HepG2 (cell line): Measurements from ENCODE around the gene FZD7.

Source experiments
- BHLHE40 ChIP-seq: IDR thresholded peaks from 2 replicates; pipeline ENCODE4 v1.6.1; 2011; ENCODE audit warnings: low read length, improper control_type of control experiment
- HNRNPLL ChIP-seq: fragments of 200-400 bp; formaldehyde crosslinking; IDR thresholded peaks from 2 replicates; pipeline ENCODE4 v1.6.1; 2017; ENCODE audit warnings: mild to moderate bottlenecking, low read depth, low read length; ENCODE audit not compliant: poor library complexity, severe bottlenecking
- MXI1 ChIP-seq: IDR thresholded peaks from 3 replicates; pipeline ENCODE4 v1.6.1; 2012; ENCODE audit warnings: low read depth, low read length, inconsistent platforms, borderline replicate concordance
- RFX3 ChIP-seq: IDR thresholded peaks from 2 replicates; pipeline ENCODE4 v1.6.1; 2016; ENCODE audit warnings: missing biosample characterization, missing genetic modification reagents
- SMARCC2 ChIP-seq: fragments of 450-650 bp; IDR thresholded peaks from 2 replicates; pipeline ENCODE4 v1.6.1; 2017; ENCODE audit warnings: antibody characterized with exemption, mild to moderate bottlenecking
- SMC3 ChIP-seq: IDR thresholded peaks from 2 replicates; pipeline ENCODE4 v1.6.1; 2011; ENCODE audit warnings: low read length, improper control_type of control experiment
- ZFP1 ChIP-seq: IDR thresholded peaks from 2 replicates; pipeline ENCODE4 v1.6.1; 2016
- ZNF792 ChIP-seq: IDR thresholded peaks from 2 replicates; pipeline ENCODE4 v1.6.1; 2016
- TF ChIP-seq, protein P1 (sequence below), 2 experiments: fragments of 450-650 bp in 1 of 2; sonication (generic) in 1 of 2; formaldehyde crosslinking; IDR thresholded peaks; 2 replicates each; pipeline versions ENCODE4 v1.5.0 to v1.8.0; 2020 to 2022; ENCODE audit warnings: mild to moderate bottlenecking in 1 of 2, missing genetic modification reagents in 1 of 2
- TF ChIP-seq, protein P2 (sequence below): sonication (generic); formaldehyde crosslinking; IDR thresholded peaks from 2 replicates; pipeline ENCODE4 v1.5.1; 2020; ENCODE audit warnings: missing genetic modification reagents, mild to moderate bottlenecking, borderline replicate concordance

- TF ChIP-seq ZFP1 (CRISPR knock-in tag) (no peak), SMARCC2 (no peak), RFX3 (CRISPR knock-in tag) (no peak), SMC3 (no peak), ZNF792 (CRISPR knock-in tag) (no peak), HNRNPLL (no peak), BHLHE40 (no peak), MXI1 (no peak)
- TF ChIP-seq, protein P1, sequence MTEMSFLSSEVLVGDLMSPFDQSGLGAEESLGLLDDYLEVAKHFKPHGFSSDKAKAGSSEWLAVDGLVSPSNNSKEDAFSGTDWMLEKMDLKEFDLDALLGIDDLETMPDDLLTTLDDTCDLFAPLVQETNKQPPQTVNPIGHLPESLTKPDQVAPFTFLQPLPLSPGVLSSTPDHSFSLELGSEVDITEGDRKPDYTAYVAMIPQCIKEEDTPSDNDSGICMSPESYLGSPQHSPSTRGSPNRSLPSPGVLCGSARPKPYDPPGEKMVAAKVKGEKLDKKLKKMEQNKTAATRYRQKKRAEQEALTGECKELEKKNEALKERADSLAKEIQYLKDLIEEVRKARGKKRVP (CRISPR knock-in tag; IDR thresholded peaks at IDR 0.05), result no peak
- TF ChIP-seq, protein P2, sequence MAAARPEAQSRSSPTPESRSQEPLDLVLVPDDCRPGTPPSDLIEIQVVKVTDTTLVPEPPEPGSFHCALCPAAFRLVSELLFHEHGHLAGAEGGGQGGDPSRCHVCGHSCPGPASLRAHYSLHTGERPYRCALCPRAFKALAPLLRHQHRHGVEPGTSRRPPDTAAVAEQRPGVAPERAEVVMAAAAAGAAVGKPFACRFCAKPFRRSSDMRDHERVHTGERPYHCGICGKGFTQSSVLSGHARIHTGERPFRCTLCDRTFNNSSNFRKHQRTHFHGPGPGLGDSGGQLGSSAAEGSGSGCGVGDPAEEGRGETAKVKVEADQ (CRISPR knock-in tag), result no peak
Measured at GRCh38 chr2:202035089-202035940, 1.7 kb downstream of the FZD7 start.
